Suprapubic skin (tissue), 4 donors: ENCODE results near the gene HPCAL1.

Source experiments
- CTCF ChIP-seq, 2 donors: fragments of 200-600 bp in 1 of 2; fragments of 450-650 bp in 1 of 2; sonication (generic) in 1 of 2; IDR thresholded peaks; one replicate each; pipeline ENCODE4 v1.5.1; 2016 to 2019; ENCODE audit warnings: antibody characterized with exemption in 2 of 2, mild to moderate bottlenecking in 1 of 2, moderate library complexity in 1 of 2
- EP300 ChIP-seq: sonication (generic); formaldehyde crosslinking; IDR thresholded peaks from one replicate; pipeline ENCODE4 v1.6.1; 2017; ENCODE audit warnings: antibody characterized with exemption
- POLR2A ChIP-seq, 2 donors: fragments of 450-650 bp; IDR thresholded peaks; one replicate each; pipeline ENCODE4 v1.6.1; 2017; ENCODE audit warnings: antibody characterized with exemption in 2 of 2, mild to moderate bottlenecking in 2 of 2, moderate library complexity in 2 of 2
- POLR2AphosphoS5 ChIP-seq, 3 donors: sonication (generic); formaldehyde crosslinking; IDR thresholded peaks; one replicate each; pipeline ENCODE4 v1.6.1; 2017; ENCODE audit warnings: antibody characterized with exemption in 3 of 3

DNA sequence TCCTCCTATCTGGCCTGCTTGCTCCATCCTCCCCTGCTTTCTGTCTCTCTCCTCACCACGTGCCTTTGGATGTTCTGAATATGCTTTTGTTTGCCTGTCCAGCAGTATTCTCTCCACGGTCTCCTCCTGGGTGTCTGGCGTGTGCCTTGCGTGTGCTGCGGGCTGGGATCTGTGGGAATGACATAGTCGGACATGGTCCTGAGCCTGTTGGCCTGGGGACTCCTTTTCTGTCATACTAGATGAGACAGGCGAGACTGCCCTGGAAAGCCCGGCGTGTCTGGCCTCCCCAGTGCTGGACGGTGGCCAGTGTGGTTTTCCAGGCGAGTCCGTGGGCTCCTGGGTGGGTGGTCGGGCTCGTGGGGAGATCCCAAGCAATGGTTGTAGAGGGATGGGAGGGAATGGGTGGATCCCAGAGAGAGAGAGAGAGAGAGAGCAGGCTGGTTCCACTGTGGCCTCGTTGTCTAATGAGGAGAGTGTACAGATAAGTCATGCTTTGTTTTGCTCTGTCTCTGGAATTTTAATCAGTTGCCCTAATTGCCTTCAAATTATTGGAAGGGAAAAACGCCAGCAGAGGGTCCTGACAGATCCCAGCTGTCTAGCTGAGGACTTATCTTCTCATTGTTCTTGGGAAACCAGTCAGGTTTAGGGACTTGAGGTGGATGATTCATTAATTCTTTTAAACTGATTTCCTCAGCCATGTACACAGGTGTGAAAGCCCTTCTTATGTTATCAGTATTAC lies 58.3 kb downstream of the HPCAL1 start:
- TF ChIP-seq EP300, result no peak
- TF ChIP-seq POLR2A (IDR thresholded peaks at IDR 0.05), result no peak
- TF ChIP-seq CTCF (IDR thresholded peaks at IDR 0.05), result no peak
- no peak for TF ChIP-seq POLR2AphosphoS5 (IDR thresholded peaks at IDR 0.05)
